BJ (cell line): ENCODE data around the gene ADD1. TPM values are rescaled to one million over a fixed set of nuclear protein-coding genes. Genes with fewer than 3 reads are reported as not detected.

Experiments used
- CTCF ChIA-PET: fragments of 350-600 bp; formaldehyde crosslinking; extraction: SDS; loops from one replicate; lab custom pipeline; 2021; ENCODE audit warnings: antibody characterized with exemption, inconsistent platforms; lab: Yijun Ruan, JAX
- POLR2A ChIA-PET: fragments of 300-600 bp; sonication (Branson Sonifier 250); formaldehyde crosslinking; extraction: SDS; loops from one replicate; lab custom pipeline; 2021; ENCODE audit warnings: antibody characterized with exemption; lab: Charles Lee
- DNase-seq: peaks from one replicate; pipeline ENCODE4 v3.0.0-alpha.2; 2011; ENCODE audit warnings: low read depth
- H3K27me3 ChIP-seq: 2 replicates; pipeline ENCODE4 v1.6.0; 2011; ENCODE audit warnings: low read length; ENCODE audit not compliant: control insufficient read depth, insufficient read depth
- H3K36me3 ChIP-seq: 2 replicates; pipeline ENCODE4 v1.5.1; 2011; ENCODE audit warnings: low read length; ENCODE audit not compliant: control insufficient read depth, insufficient read depth
- H3K4me3 ChIP-seq: 2 replicates; pipeline ENCODE4 v1.5.1; 2011; ENCODE audit warnings: low read depth, mild to moderate bottlenecking, control low read depth, low read length
- polyA plus RNA-seq: library from polyadenylated mRNA; depleted of rRNA; stranded (reverse); fragments of >200 nt; gene quantifications from 2 replicates; pipeline ENCODE4 v1.2.3, GENCODE V29; 2011
- TF ChIP-seq, protein P1 (sequence below): IDR thresholded peaks from 2 replicates; pipeline ENCODE4 v1.5.1; 2011; ENCODE audit warnings: low read depth, mild to moderate bottlenecking, control low read depth, inconsistent platforms, low read length, moderate library complexity; ENCODE audit not compliant: insufficient read depth

The ADD1 gene
- polyA plus RNA-seq, 1 experiment: 140 TPM

DNA sequence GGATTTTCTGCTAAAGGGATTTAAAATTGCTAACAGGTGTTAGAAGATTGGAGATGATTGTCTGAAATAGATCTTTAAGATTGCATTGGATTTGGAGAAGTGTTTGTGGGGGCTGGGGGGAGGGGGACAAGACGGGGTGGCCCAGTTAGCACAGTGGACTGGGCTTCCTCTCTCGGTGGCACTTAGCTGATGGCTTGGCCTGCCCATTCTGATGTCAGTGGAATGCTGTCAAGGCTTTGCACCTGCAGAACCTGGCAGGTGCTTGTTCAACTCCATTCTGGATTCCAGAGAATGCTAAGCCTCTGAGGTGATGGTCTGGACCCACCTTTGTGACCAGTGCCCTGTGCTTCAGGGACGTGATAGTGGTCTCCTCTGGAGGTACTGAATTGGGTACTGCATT is 43.7 kb downstream of the ADD1 start:
- POLR2A ChIA-PET: no interaction called here
- H3K4me3 ChIP-seq: no peak overlapping the region
- peaks cover 17% of the 10 kb centered on the region for H3K36me3 ChIP-seq
- DNase-seq: no peak
- CTCF ChIA-PET: no interaction called here
- H3K27me3 ChIP-seq: no peaks in the 10 kb centered on the region
- TF ChIP-seq, protein P1, sequence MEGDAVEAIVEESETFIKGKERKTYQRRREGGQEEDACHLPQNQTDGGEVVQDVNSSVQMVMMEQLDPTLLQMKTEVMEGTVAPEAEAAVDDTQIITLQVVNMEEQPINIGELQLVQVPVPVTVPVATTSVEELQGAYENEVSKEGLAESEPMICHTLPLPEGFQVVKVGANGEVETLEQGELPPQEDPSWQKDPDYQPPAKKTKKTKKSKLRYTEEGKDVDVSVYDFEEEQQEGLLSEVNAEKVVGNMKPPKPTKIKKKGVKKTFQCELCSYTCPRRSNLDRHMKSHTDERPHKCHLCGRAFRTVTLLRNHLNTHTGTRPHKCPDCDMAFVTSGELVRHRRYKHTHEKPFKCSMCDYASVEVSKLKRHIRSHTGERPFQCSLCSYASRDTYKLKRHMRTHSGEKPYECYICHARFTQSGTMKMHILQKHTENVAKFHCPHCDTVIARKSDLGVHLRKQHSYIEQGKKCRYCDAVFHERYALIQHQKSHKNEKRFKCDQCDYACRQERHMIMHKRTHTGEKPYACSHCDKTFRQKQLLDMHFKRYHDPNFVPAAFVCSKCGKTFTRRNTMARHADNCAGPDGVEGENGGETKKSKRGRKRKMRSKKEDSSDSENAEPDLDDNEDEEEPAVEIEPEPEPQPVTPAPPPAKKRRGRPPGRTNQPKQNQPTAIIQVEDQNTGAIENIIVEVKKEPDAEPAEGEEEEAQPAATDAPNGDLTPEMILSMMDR: no peak

DNA sequence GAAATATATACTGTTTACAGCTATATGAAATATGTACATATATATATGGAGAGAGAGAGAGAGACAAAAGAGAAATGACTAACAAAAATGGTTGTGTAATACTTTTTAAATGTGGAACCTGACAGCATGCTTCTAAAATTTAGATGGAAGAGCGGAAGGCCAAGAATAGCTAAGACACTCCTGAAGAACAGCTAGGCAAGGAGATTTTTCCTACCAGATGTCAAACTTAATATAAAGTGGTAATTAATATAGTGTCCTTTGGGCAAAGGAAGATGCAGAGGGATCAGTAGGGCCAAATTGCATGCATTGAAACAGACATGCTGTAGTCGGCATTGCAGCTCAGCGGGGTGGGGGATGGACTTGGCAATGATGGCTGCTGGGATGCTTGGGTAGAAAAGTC is 45.2 kb downstream of the ADD1 start:
- no peak overlapping the region for H3K4me3 ChIP-seq
- CTCF ChIA-PET: interaction anchor here (0.6 to 0.7 kb wide), 2 partner anchors 10 to 16 kb away, joined by 3 read pairs; no protein-coding TSS in a partner anchor
- POLR2A ChIA-PET: no interaction called here
- no peak for DNase-seq
- peaks cover 18% of the 10 kb centered on the region for H3K36me3 ChIP-seq
- no peaks in the 10 kb centered on the region for H3K27me3 ChIP-seq
- TF ChIP-seq, protein P1: no peak

DNA sequence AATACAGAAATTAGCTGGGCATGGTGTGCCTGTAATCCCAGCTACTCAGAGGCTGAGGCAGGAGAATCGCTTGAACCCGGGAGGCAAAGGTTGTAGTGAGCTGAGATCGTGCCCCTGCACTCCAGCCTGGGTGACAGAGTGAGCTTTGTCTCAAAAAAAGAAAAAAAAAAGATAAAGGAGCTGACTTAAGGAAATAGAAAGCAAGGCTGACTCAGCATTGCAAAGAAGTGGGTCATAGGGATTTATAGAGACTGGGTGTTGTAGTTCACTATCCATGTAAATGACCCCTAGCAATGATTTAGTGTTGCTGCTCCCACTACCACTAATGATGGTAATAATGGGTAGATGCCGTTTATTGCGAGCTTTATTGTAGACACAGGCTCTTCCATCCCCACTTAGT is 47.6 kb downstream of the ADD1 start:
- TF ChIP-seq, protein P1: no peak
- POLR2A ChIA-PET: no interaction called here
- peaks cover 13% of the 10 kb centered on the region for H3K36me3 ChIP-seq
- no peaks in the 10 kb centered on the region for H3K27me3 ChIP-seq
- no peak for DNase-seq
- CTCF ChIA-PET: interaction anchor here (0.6 to 2.5 kb wide), 6 partner anchors 9 to 127 kb away, joined by 3 to 6 read pairs (median 3); no protein-coding TSS in a partner anchor
- no peak overlapping the region for H3K4me3 ChIP-seq

DNA sequence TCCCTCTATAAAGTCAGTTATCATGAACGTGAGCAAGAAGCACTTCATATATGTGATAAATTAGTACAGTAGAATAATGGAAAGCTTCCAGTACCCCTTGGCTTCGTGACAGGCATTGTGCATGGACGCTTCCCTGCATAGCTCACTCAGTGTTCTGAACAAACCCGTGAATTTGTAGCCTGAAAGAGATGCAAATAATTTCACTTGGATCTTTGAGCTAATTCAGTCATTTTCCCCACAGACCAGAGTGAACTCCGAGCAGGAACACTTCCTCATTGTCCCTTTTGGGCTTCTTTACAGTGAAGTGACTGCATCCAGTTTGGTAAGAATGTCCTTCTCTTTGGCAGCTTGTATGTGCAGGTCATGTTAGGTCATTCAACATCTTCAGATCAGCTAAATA is 50.1 kb downstream of the ADD1 start:
- peaks cover 7% of the 10 kb centered on the region for H3K36me3 ChIP-seq
- no peaks in the 10 kb centered on the region for H3K27me3 ChIP-seq
- CTCF ChIA-PET: no interaction called here
- H3K4me3 ChIP-seq: no peak overlapping the region
- TF ChIP-seq, protein P1: no peak
- POLR2A ChIA-PET: no interaction called here
- no peak for DNase-seq

DNA sequence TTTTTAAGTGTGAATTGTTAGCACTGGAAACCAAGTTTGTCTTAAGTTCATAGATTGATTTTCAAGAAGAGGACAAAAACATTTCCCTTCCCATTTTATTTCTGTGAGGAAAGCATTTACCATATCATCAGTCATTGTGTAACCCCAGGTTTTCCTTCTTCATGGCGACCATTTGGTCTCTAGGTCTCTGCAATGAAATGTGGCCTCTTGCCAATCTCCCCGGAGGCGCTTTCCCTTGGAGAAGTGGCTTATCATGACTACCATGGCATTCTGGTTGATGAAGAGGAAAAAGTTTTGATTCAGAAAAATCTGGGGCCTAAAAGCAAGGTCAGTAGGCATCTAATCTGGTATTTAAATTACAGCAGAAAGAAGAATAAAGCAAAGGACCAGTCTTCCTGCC is 54.4 kb downstream of the ADD1 start:
- DNase-seq: no peak
- Histone ChIP-seq H3K27me3 (no peaks in the 10 kb centered on the region), H3K4me3 (no peak overlapping the region), H3K36me3 (peaks cover 20% of the 10 kb centered on the region)
- ChIA-PET POLR2A (no interaction called here), CTCF (no interaction called here)
- TF ChIP-seq, protein P1: no peak
